Tibial artery (tissue), 4 donors: ENCODE results near the gene TCHHL1.

Source experiments
- DNase-seq, 2 donors: peaks; one replicate each; pipeline ENCODE4 v3.0.0-alpha.2; 2019
- H3K27ac ChIP-seq, 2 donors: fragments of 200-600 bp; sonication (generic) in 1 of 2; 1 replicate in 1 of 2; 2 replicates in 1 of 2; pipeline ENCODE4 v1.5.1; 2018 to 2019; ENCODE audit warnings: mild to moderate bottlenecking in 1 of 2
- H3K27me3 ChIP-seq, 2 donors: fragments of 200-600 bp; sonication (generic) in 1 of 2; one replicate each; pipeline versions ENCODE4 v1.5.1 to v1.6.0; 2016 to 2019
- H3K36me3 ChIP-seq, 3 donors: fragments of 200-600 bp; sonication (generic) in 2 of 3; one replicate each; pipeline ENCODE4 v1.5.1; 2016 to 2019; ENCODE audit warnings: mild to moderate bottlenecking in 2 of 3
- H3K4me1 ChIP-seq, 4 donors: fragments of 200-600 bp; sonication (generic) in 2 of 4; 1 replicate in 3 of 4; 2 replicates in 1 of 4; pipeline ENCODE4 v1.5.1; 2016 to 2019
- H3K4me3 ChIP-seq, 2 donors: fragments of 200-600 bp; sonication (generic) in 1 of 2; 1 replicate in 1 of 2; 2 replicates in 1 of 2; pipeline ENCODE4 v1.5.1; 2018 to 2019; ENCODE audit warnings: mild to moderate bottlenecking in 2 of 2
- H3K9me3 ChIP-seq, 3 donors: fragments of 200-600 bp; sonication (generic) in 1 of 3; one replicate each; pipeline ENCODE4 v1.5.1; 2016 to 2019
- CTCF ChIP-seq, 2 experiments: fragments of 200-600 bp in 1 of 2; fragments of 450-650 bp in 1 of 2; IDR thresholded peaks; one replicate each; pipeline ENCODE4 v1.5.1; 2017 to 2019; ENCODE audit warnings: antibody characterized with exemption in 2 of 2, mild to moderate bottlenecking in 1 of 2, moderate library complexity in 1 of 2
- intact Hi-C: fragments of 100-400 bp; cut with DNase I; formaldehyde crosslinking; loops from one replicate; pipeline ENCODE4 v1.15.0; 2023; ENCODE audit warnings: low total_unique reads

TCHHL1 gene

GRCh38 chr1:152067150-152067549 is 21.7 kb downstream of the TCHHL1 start:
- intact Hi-C loops = no loop called here
- no peak for DNase-seq
- Histone ChIP-seq H3K27me3 (peaks cover 0 to 10% of the 10 kb centered on the region in 2 donors), H3K9me3 (no peaks in the 10 kb centered on the region), H3K36me3 (no peaks in the 10 kb centered on the region), H3K27ac (no peak overlapping the region), H3K4me3 (no peak overlapping the region), H3K4me1 (no peaks in the 10 kb centered on the region)
- TF ChIP-seq CTCF (IDR thresholded peaks at IDR 0.05) = no peak

DNA sequence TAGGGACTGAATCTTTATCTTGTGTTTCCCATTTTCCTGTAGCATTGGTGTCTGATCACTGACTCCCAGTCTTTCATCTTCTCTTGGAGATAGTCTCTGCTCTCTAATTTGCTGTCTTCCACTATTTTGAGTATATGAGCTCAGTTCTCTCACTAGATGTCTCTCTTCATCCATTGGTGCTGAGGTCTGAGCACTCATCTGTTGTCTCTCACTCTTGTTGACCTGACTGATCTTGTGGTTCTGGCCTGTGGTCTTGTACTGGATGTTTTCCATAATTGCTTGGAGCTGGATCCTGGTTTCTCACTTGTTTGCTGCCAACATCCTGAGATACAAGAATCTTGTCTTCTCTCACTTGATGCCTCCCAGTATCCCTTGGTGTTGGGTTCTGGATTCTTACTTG is 26.9 kb downstream of the TCHHL1 start:
- H3K4me1 ChIP-seq = no peaks in the 10 kb centered on the region
- TF ChIP-seq CTCF (IDR thresholded peaks at IDR 0.05) = no peak
- H3K36me3 ChIP-seq = no peaks in the 10 kb centered on the region
- H3K27ac ChIP-seq = no peak overlapping the region
- H3K9me3 ChIP-seq = no peaks in the 10 kb centered on the region
- intact Hi-C loops = no loop called here
- H3K4me3 ChIP-seq = no peak overlapping the region
- DNase-seq = no peak
- peaks cover 0 to 12% of the 10 kb centered on the region in 2 donors for H3K27me3 ChIP-seq

- H3K27ac ChIP-seq = no peak overlapping the region
- no peak overlapping the region for H3K4me3 ChIP-seq
- H3K36me3 ChIP-seq = no peaks in the 10 kb centered on the region
- H3K9me3 ChIP-seq = no peaks in the 10 kb centered on the region
- peaks cover 0 to 8% of the 10 kb centered on the region in 2 donors for H3K27me3 ChIP-seq
- DNase-seq = no peak
- no peak for TF ChIP-seq CTCF (IDR thresholded peaks at IDR 0.05)
- intact Hi-C loops = loop anchor here (5.0 kb wide), 2 partner anchors 129 to 409 kb away; no protein-coding TSS in a partner anchor
- H3K4me1 ChIP-seq = peaks cover 0 to 6% (median 4%) of the 10 kb centered on the region in 4 donors
These were observed 35.5 kb downstream of the TCHHL1 start for GRCh38 chr1:152053375-152053774.

DNA sequence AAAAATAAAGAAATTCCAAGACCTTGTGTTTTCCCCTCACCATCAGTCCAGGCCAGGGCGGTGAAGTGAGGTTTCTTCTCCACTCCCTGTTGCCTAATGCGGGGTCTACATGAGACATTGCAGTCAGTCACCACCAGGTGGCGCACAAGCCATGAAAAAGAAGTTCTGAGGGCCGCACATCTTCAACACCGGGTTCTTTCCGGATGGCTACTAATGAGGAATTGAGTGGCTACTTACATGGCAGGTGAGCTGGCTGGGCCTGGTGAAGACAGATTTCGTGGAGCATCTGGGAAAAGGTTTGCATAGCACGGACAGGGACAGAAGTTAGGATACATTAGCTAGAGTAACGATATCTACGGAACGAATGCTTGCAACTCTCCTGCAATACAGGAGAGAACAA is 36.3 kb downstream of the TCHHL1 start:
- peak; percentile 86 to 90 for TF ChIP-seq CTCF (IDR thresholded peaks at IDR 0.05)
- Histone ChIP-seq H3K4me1 (peaks cover 0 to 14% (median 12%) of the 10 kb centered on the region in 4 donors), H3K36me3 (no peaks in the 10 kb centered on the region), H3K27me3 (peaks cover 0 to 8% of the 10 kb centered on the region in 2 donors), H3K9me3 (no peaks in the 10 kb centered on the region), H3K4me3 (no peak overlapping the region), H3K27ac (no peak overlapping the region)
- intact Hi-C loops = loop anchor here (5.0 kb wide), 2 partner anchors 130 to 410 kb away; no protein-coding TSS in a partner anchor
- DNase-seq = peak; percentile 89 to 90

- no peak for DNase-seq
- no peaks in the 10 kb centered on the region for H3K9me3 ChIP-seq
- peaks cover 0 to 25% (median 18%) of the 10 kb centered on the region in 4 donors for H3K4me1 ChIP-seq
- H3K4me3 ChIP-seq = no peak overlapping the region
- H3K27me3 ChIP-seq = peaks cover 0 to 8% of the 10 kb centered on the region in 2 donors
- H3K36me3 ChIP-seq = no peaks in the 10 kb centered on the region
- H3K27ac ChIP-seq = no peak overlapping the region
- intact Hi-C loops = loop anchor here (5.0 kb wide), 2 partner anchors 131 to 411 kb away; no protein-coding TSS in a partner anchor
- no peak for TF ChIP-seq CTCF (IDR thresholded peaks at IDR 0.05)
These were observed 37.8 kb downstream of the TCHHL1 start for GRCh38 chr1:152050886-152051675.
